Natural killer cell treated with Interleukin-12 subunit alpha and Interleukin-12 subunit beta and Interleukin-15 and Interleukin-18, amount 100 ng/mL, for 72 hours (primary cell): ENCODE measurements around the gene ANKRD63. TPM values are rescaled to one million over a fixed set of nuclear protein-coding genes. Genes with fewer than 3 reads are reported as not detected.

Experiments used
- ATAC-seq, 2 donors: fragments of 150-1000 bp; cut with Tn5 transposase in 1 of 2; sonication (Bioruptor Pico), chemical (Tn5 transposase) in 1 of 2; 2 replicates each; pipeline ENCODE4 v1.10.0; 2021
- DNase-seq: peaks from one replicate; pipeline ENCODE4 v3.0.0; 2022; ENCODE audit warnings: low spot score
- H3K27ac Mint-ChIP-seq, 2 donors: 1 replicate in 1 of 2; 2 replicates in 1 of 2; pipeline ENCODE4 v1.8.0; 2022; ENCODE audit warnings: mixed read lengths in 2 of 2, mild to moderate bottlenecking in 1 of 2, moderate library complexity in 1 of 2
- H3K27me3 Mint-ChIP-seq, 2 donors: 1 replicate in 1 of 2; 2 replicates in 1 of 2; pipeline ENCODE4 v1.8.0; 2022; ENCODE audit warnings: mixed read lengths in 2 of 2
- H3K36me3 Mint-ChIP-seq: one replicate; pipeline ENCODE4 v1.8.0; 2022; ENCODE audit warnings: mixed read lengths
- H3K4me1 Mint-ChIP-seq, 2 donors: 1 replicate in 1 of 2; 2 replicates in 1 of 2; pipeline ENCODE4 v1.8.0; 2022; ENCODE audit warnings: low read depth in 2 of 2, mixed read lengths in 2 of 2, mild to moderate bottlenecking in 1 of 2
- H3K4me3 Mint-ChIP-seq: one replicate; pipeline ENCODE4 v1.8.0; 2022; ENCODE audit warnings: mixed read lengths
- H3K9me3 Mint-ChIP-seq: 2 replicates; pipeline ENCODE4 v1.8.0; 2022; ENCODE audit warnings: mixed read lengths
- total RNA-seq, 2 donors: library from RNA; stranded (reverse); gene quantifications; one replicate each; pipeline ENCODE4 v1.2.3, GENCODE V29; 2022

Gene ANKRD63
- total RNA-seq, result not detected

GRCh38 chr15:40282869-40283614 lies at the start of gene ANKRD63:
TSS of gene ANKRD63 (minus strand) at chr15:40283064. CDS start at chr15:40282586, 478 bp downstream.
- Mint-ChIP-seq H3K9me3 (no peaks in the 10 kb centered on the region), H3K27me3 (peaks cover 10 to 13% of the 10 kb centered on the region in 2 donors), H3K4me1 (peaks cover 4 to 5% of the 10 kb centered on the region in 2 donors), H3K27ac (no peak within 1 kb of the TSS), H3K4me3 (peak within 1 kb of the TSS; percentile 61), H3K36me3 (no peaks in the 10 kb centered on the region)
- ATAC-seq (peak; percentile 56 to 58), DNase-seq (no peak)

- Mint-ChIP-seq H3K4me3 (no peak overlapping the region), H3K9me3 (no peaks in the 10 kb centered on the region), H3K27me3 (peaks cover 0 to 2% of the 10 kb centered on the region in 2 donors), H3K4me1 (peaks cover 20 to 21% of the 10 kb centered on the region in 2 donors), H3K27ac (no peak overlapping the region), H3K36me3 (no peaks in the 10 kb centered on the region)
- peak; percentile 31 for DNase-seq
- ATAC-seq, result no peak
These were observed 49.4 kb upstream of the ANKRD63 start for GRCh38 chr15:40332113-40332781.

DNA sequence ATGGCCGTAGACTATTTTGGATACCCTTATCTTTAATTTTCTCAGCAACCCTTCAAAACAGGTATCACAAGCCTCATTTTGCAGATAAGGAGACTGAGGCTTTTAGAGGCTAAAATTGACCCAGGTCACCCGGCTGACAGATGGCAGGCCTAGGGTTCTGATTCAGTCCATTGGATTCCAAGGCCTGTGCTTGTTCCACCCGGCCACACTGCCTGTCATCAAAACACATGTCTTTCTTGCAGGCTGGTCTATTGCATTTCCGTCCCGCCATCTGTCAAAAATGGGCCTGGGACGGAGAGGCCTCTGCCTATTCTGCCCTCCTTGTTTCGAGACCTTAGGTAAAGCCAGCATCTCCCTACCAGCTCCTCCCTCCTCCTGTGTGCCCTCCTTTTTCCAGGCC lies 48.8 kb upstream of the ANKRD63 start:
- ATAC-seq (no peak), DNase-seq (peak; percentile 8)
- Mint-ChIP-seq H3K27ac (no peak overlapping the region), H3K36me3 (no peaks in the 10 kb centered on the region), H3K27me3 (no peaks in the 10 kb centered on the region), H3K4me1 (peaks cover 22 to 26% of the 10 kb centered on the region in 2 donors), H3K9me3 (no peaks in the 10 kb centered on the region), H3K4me3 (no peak overlapping the region)

- Mint-ChIP-seq H3K9me3 (no peaks in the 10 kb centered on the region), H3K4me3 (no peak overlapping the region), H3K4me1 (peaks cover 26 to 29% of the 10 kb centered on the region in 2 donors), H3K27me3 (no peaks in the 10 kb centered on the region), H3K27ac (no peak overlapping the region), H3K36me3 (no peaks in the 10 kb centered on the region)
- ATAC-seq (no peak), DNase-seq (no peak)
These were observed 48.2 kb upstream of the ANKRD63 start for GRCh38 chr15:40331026-40331425.

DNA sequence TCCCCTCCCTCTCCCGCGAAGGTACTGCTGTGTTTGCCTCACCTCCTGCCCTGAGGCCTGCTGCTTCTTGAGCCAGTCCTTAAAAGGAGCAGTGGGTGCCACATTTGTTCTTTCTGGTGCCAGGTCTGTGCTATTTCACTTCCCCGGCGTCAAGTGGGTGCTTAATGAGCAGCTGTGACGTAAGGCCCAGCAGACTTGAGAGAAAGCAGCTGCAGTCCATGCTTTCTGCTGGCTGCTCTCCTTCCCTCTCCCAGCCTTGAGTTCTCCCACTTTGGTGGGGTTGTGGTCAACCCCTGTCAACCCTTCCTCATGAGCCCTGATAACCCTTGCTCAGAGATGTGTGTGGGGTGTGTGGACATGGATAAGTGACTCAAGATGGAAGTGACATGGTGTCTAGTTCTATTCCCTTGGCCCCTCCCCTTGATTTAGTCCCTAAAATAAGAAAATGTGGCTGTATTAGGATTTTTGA lies 47.5 kb upstream of the ANKRD63 start:
- no peak for ATAC-seq
- no peak for DNase-seq
- Mint-ChIP-seq H3K4me3 (no peak overlapping the region), H3K27ac (no peak overlapping the region), H3K9me3 (no peaks in the 10 kb centered on the region), H3K27me3 (no peaks in the 10 kb centered on the region), H3K36me3 (no peaks in the 10 kb centered on the region), H3K4me1 (peaks cover 26 to 32% of the 10 kb centered on the region in 2 donors)

- Mint-ChIP-seq H3K27me3 (no peaks in the 10 kb centered on the region), H3K4me3 (no peak overlapping the region), H3K36me3 (no peaks in the 10 kb centered on the region), H3K4me1 (peaks cover 31 to 38% of the 10 kb centered on the region in 2 donors), H3K27ac (no peak overlapping the region), H3K9me3 (no peaks in the 10 kb centered on the region)
- DNase-seq (no peak), ATAC-seq (no peak)
These were observed 46.9 kb upstream of the ANKRD63 start for GRCh38 chr15:40329804-40330203.

DNA sequence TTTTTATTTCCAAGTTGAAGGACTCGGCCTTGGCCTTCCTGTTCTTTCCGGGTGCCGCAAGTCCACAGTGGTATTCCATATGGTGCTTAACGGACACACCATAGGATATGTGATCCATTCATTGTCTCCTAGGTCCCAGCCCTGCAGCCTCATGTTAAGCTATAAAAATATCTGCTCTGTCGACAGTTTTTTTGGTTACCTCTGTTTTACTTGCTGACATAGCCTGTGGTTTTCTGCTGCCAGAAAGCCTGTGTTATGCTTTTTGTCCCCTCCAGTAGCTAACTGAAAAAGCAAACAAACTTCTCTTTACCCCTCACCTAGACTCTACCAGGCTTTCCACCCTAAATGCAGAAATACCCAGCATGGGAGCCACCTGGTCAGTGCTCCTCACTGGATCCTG lies 45.9 kb upstream of the ANKRD63 start:
- Mint-ChIP-seq H3K9me3 (no peaks in the 10 kb centered on the region), H3K27me3 (no peaks in the 10 kb centered on the region), H3K4me1 (peaks cover 26 to 34% of the 10 kb centered on the region in 2 donors), H3K4me3 (no peak overlapping the region), H3K36me3 (no peaks in the 10 kb centered on the region), H3K27ac (no peak overlapping the region)
- DNase-seq (no peak), ATAC-seq (no peak)

DNA sequence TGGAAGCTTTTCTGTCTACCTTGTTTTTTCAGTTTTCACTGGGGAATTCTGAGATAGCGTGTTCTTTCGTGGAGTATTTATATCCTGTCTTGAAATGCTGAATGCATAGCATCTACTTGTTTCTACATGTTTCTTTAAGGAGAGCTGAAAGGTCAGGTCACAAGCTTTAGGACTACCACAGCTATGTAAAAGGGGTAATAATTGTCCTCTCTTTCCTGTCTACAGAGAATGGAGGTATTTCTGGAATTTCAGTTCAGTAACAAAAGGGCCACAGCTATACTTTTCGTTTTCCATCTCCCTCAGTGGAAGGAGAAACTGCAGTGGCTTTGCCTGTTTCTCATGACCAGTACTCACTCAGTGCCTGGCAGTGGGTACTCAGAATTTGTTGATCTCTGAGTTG lies 45.3 kb upstream of the ANKRD63 start:
- Mint-ChIP-seq H3K36me3 (no peaks in the 10 kb centered on the region), H3K4me1 (peaks cover 24 to 34% of the 10 kb centered on the region in 2 donors), H3K27ac (no peak overlapping the region), H3K4me3 (no peak overlapping the region), H3K9me3 (no peaks in the 10 kb centered on the region), H3K27me3 (no peaks in the 10 kb centered on the region)
- ATAC-seq, result no peak
- no peak for DNase-seq

DNA sequence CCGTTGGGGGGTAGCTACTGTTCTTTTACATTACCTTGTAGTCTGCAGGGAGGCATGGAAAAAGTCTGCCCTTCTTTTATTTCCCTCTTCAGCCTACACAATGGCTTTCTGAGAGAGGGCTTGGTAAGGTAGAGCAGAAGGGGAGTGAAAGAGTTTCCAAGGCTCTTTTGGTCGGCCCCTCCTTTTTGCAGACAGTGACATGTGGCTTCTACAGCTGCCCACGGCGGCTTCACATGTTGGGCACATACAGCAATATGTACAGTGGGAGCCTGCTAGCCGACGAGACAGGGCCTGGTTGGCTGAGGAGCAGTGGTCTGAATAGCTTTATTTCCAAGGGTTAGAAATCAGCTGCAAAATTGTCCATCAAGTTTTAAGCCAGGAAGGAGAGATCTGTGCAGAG lies 44.6 kb upstream of the ANKRD63 start:
- ATAC-seq, result no peak
- Mint-ChIP-seq H3K27me3 (no peaks in the 10 kb centered on the region), H3K27ac (no peak overlapping the region), H3K4me3 (no peak overlapping the region), H3K36me3 (no peaks in the 10 kb centered on the region), H3K9me3 (no peaks in the 10 kb centered on the region), H3K4me1 (peaks cover 26 to 35% of the 10 kb centered on the region in 2 donors)
- no peak for DNase-seq

DNA sequence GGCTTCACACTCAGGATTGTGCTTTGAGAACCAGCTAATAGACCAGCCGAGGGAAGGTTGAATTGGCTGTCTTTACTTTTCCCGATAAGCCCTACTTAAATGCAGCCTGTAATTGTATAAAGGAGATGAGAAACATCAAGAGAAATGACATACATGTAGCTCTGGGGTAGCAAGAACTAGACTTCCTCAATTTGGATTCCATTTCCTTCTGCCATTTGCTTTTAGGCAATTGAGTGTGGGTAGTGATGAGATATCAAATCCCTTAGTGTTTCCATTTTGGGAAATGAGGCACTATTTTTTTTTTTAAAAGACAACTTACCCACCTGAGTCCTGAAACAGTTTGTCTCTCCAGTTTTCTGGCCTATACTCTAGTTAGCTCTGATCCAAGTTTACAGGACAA lies 42.8 kb upstream of the ANKRD63 start:
- Mint-ChIP-seq H3K27ac (no peak overlapping the region), H3K4me3 (peak overlapping the region; percentile 79), H3K27me3 (no peaks in the 10 kb centered on the region), H3K9me3 (no peaks in the 10 kb centered on the region), H3K4me1 (peaks cover 33 to 50% of the 10 kb centered on the region in 2 donors), H3K36me3 (no peaks in the 10 kb centered on the region)
- ATAC-seq (no peak), DNase-seq (no peak)

DNA sequence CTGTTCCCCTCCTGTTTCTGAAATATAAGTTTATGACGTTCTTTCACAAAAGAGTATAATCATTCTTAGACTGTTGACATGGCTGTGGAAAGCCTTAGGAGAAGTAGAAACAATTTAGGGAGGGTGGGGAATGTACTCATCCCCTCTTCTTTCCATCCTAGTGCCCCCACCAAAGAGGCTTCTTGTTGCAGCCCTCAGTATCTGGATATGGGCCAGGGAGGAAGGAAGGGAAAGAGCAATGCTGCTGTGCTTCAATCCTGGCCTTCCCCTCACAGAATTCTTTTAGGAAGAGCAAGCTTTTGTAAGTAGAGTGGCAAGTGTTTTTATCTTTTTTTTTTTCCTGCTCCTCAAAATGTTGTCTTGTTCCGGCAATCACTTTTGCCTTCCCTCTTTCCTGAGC lies 42.3 kb upstream of the ANKRD63 start:
- DNase-seq, result no peak
- Mint-ChIP-seq H3K36me3 (no peaks in the 10 kb centered on the region), H3K4me3 (peak overlapping the region; percentile 79), H3K27ac (no peak overlapping the region), H3K4me1 (peaks cover 35 to 50% of the 10 kb centered on the region in 2 donors), H3K9me3 (no peaks in the 10 kb centered on the region), H3K27me3 (no peaks in the 10 kb centered on the region)
- ATAC-seq, result no peak

- H3K27me3 Mint-ChIP-seq, result no peaks in the 10 kb centered on the region
- peak overlapping the region; percentile 79 for H3K4me3 Mint-ChIP-seq
- H3K4me1 Mint-ChIP-seq, result peaks cover 37 to 50% of the 10 kb centered on the region in 2 donors
- no peak overlapping the region for H3K27ac Mint-ChIP-seq
- no peaks in the 10 kb centered on the region for H3K36me3 Mint-ChIP-seq
- ATAC-seq (peak; percentile 11 to 13), DNase-seq (no peak)
- no peaks in the 10 kb centered on the region for H3K9me3 Mint-ChIP-seq
These were observed 41.4 kb upstream of the ANKRD63 start for GRCh38 chr15:40323953-40324937.

- DNase-seq, result peak; percentile 93
- no peaks in the 10 kb centered on the region for H3K9me3 Mint-ChIP-seq
- no peaks in the 10 kb centered on the region for H3K36me3 Mint-ChIP-seq
- H3K4me1 Mint-ChIP-seq, result peaks cover 37 to 50% of the 10 kb centered on the region in 2 donors
- no peaks in the 10 kb centered on the region for H3K27me3 Mint-ChIP-seq
- H3K27ac Mint-ChIP-seq, result peak within 1 kb of the TSS in 1 of 2 donors; percentile 63
- peak within 1 kb of the TSS; percentile 85 for H3K4me3 Mint-ChIP-seq
- peak; percentile 94 to 96 for ATAC-seq
These were observed 40.5 kb upstream of the ANKRD63 start, which contains the start of gene INAFM2 for GRCh38 chr15:40323239-40323952. TSS of gene INAFM2 (plus strand) at chr15:40323692. CDS start at chr15:40324056, 364 bp downstream.
